Upper lobe of right lung (tissue), 1 donor: ENCODE measurements around the gene RAF1. TPM values are rescaled to one million over a fixed set of nuclear protein-coding genes. Genes with fewer than 3 reads are reported as not detected.
"Not testable (repeated sequence)": the region's sequence is repeated elsewhere in the genome, so short reads cannot be mapped to it uniquely, and the experiment has no call there.

Source experiments
- ATAC-seq: fragments of 200-7000 bp; cut with Tn5 transposase; one replicate; pipeline ENCODE4 v1.9.1; 2020; ENCODE audit warnings: mild to moderate bottlenecking, moderate library complexity
- DNase-seq: peaks from one replicate; pipeline ENCODE4 v3.0.0-alpha.2; 2020
- H3K27ac ChIP-seq: fragments of 200-600 bp; one replicate; pipeline ENCODE4 v1.8.0; 2022
- H3K27me3 ChIP-seq: fragments of 200-600 bp; one replicate; pipeline ENCODE4 v1.8.0; 2022; ENCODE audit warnings: mild to moderate bottlenecking
- H3K36me3 ChIP-seq: fragments of 200-600 bp; one replicate; pipeline ENCODE4 v1.8.0; 2022
- H3K4me1 ChIP-seq: fragments of 200-600 bp; one replicate; pipeline ENCODE4 v1.8.0; 2022
- H3K4me3 ChIP-seq: fragments of 200-600 bp; one replicate; pipeline ENCODE4 v1.8.0; 2022; ENCODE audit warnings: mild to moderate bottlenecking
- H3K9me3 ChIP-seq: fragments of 200-600 bp; one replicate; pipeline ENCODE4 v1.8.0; 2022
- CTCF ChIP-seq: fragments of 200-600 bp; IDR thresholded peaks from one replicate; pipeline ENCODE4 v1.8.0; 2022; ENCODE audit warnings: antibody characterized with exemption
- intact Hi-C: fragments of 100-400 bp; cut with DNase I; formaldehyde crosslinking; loops from one replicate; pipeline ENCODE4 v1.11.0; 2022
- total RNA-seq: library from RNA; stranded (reverse); fragmentation: NEBNext Ultra II Directional; extraction: Animal tissue kit (Norgen Biotek cat#: 25700); gene quantifications from one replicate; pipeline ENCODE4 v1.2.1, GENCODE V29; 2021
- donor health status: DM: no; HTN: yes; CAD: no; lungs with severe emphysema.

Gene RAF1
- total RNA-seq, 1 donor from 2014 or later: 91.6 TPM

DNA sequence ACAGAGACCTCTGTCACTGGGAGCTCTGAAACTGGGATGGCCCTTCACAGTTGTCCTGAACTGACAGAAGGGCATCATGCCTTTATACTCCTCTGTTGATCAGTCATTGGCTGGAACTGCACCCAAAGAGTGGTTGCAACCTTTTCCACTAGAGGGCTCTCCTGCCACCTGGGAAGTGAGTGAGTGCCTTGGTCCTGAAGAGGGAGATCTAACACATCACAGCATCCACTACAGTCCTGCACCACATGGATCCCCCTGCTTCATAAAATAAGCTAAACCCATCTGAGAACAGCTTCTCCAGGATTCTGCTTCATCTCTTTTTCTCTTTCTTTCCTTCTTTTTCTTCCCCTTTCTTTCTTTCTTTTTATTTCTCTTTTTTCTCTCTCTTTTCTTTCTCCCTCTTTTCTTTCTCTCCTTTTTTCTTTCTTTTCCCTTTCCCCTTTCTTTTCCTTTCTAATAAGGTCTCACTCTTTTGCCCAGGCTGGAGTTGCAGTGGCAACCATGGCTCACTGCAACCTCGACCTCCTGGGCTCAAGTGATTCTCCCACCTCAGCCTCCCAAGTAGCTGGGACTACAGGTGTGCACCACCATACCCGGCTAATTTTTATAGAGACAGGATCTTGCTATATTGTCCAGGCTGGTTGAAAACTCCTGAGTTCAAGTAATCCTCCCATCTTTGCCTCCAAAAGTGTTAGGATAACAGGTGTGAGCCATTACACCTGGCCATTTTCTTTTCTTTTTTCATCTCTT is 42.8 kb upstream of the RAF1 start:
- TF ChIP-seq CTCF: peak; percentile 76
- DNase-seq (no peak), ATAC-seq (peak; percentile 97)
- intact Hi-C loops: no loop called here
- no peaks in the 10 kb centered on the region for H3K27me3 ChIP-seq
- H3K9me3 ChIP-seq: no peaks in the 10 kb centered on the region
- H3K27ac ChIP-seq: no peak overlapping the region
- no peaks in the 10 kb centered on the region for H3K36me3 ChIP-seq
- no peak overlapping the region for H3K4me3 ChIP-seq
- H3K4me1 ChIP-seq: no peaks in the 10 kb centered on the region

DNA sequence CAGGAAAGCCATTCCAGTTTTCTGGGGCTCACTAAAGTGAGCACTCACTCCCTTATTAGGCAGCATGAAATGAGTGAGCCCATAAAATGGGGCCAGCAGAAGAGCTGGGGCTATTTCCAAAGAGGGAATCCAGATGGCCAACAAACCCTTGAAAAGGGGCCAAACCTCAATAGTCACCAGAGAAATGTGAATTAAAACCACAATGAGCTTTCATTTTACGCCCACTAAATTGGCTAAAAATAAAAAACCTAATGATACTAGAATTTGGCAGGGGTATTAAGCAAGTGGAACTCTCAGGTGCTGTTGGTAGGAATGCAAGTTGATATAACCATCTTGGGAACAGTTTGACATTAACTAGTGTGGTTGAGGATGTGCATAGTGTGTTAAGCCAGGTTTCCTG is 42.1 kb upstream of the RAF1 start:
- ATAC-seq (no peak), DNase-seq (no peak)
- no peak overlapping the region for H3K27ac ChIP-seq
- no peaks in the 10 kb centered on the region for H3K27me3 ChIP-seq
- no peaks in the 10 kb centered on the region for H3K4me1 ChIP-seq
- intact Hi-C loops: no loop called here
- H3K4me3 ChIP-seq: no peak overlapping the region
- no peak for TF ChIP-seq CTCF
- no peaks in the 10 kb centered on the region for H3K36me3 ChIP-seq
- H3K9me3 ChIP-seq: no peaks in the 10 kb centered on the region

GRCh38 chr3:12705374-12705926 is 41.5 kb upstream of the RAF1 start:
- DNase-seq (no peak), ATAC-seq (no peak)
- Histone ChIP-seq H3K27me3 (no peaks in the 10 kb centered on the region), H3K4me1 (no peaks in the 10 kb centered on the region), H3K4me3 (no peak overlapping the region), H3K36me3 (no peaks in the 10 kb centered on the region), H3K9me3 (no peaks in the 10 kb centered on the region), H3K27ac (no peak overlapping the region)
- no peak for TF ChIP-seq CTCF
- intact Hi-C loops: no loop called here

DNA sequence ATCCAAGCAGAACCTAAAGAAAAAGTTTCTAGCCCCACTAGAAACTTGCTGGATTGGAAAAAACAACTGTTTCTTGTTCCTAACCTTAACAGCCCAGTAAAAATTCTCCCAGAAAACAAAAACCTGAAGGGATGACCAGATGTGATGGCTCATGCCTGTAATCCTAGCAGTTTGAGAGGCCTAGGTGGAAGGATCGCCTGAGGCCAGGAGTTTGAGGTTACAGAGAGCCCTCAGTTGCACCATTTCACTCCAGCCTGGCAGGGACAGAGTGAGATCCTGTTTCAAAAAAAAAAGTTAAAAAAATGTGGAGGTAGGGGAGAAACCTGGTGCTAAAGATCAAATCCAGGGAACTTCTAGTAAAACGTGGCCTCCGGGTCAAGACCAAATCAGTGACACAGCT is 38.6 kb upstream of the RAF1 start:
- DNase-seq (no peak), ATAC-seq (no peak)
- H3K9me3 ChIP-seq: no peaks in the 10 kb centered on the region
- H3K4me1 ChIP-seq: no peaks in the 10 kb centered on the region
- no peaks in the 10 kb centered on the region for H3K36me3 ChIP-seq
- intact Hi-C loops: no loop called here
- no peaks in the 10 kb centered on the region for H3K27me3 ChIP-seq
- H3K27ac ChIP-seq: no peak overlapping the region
- H3K4me3 ChIP-seq: no peak overlapping the region
- TF ChIP-seq CTCF: no peak

GRCh38 chr3:12701601-12702000 is 37.7 kb upstream of the RAF1 start:
- H3K4me3 ChIP-seq, H3K9me3 ChIP-seq, H3K27ac ChIP-seq, H3K27me3 ChIP-seq, DNase-seq, intact Hi-C loops, ATAC-seq, H3K4me1 ChIP-seq, H3K36me3 ChIP-seq: not testable (repeated sequence)

GRCh38 chr3:12700800-12701199 is 36.9 kb upstream of the RAF1 start:
- Histone ChIP-seq H3K9me3 (no peaks in the 10 kb centered on the region), H3K36me3 (no peaks in the 10 kb centered on the region), H3K27me3 (no peaks in the 10 kb centered on the region), H3K4me3 (no peak overlapping the region), H3K4me1 (no peaks in the 10 kb centered on the region), H3K27ac (no peak overlapping the region)
- DNase-seq: no peak
- no peak for TF ChIP-seq CTCF
- intact Hi-C loops: no loop called here
- ATAC-seq: no peak
